SK-N-SH (cell line): ENCODE data around the gene OSBPL6.
"Not testable (repeated sequence)": the region's sequence is repeated elsewhere in the genome, so short reads cannot be mapped to it uniquely, and the experiment has no call there.

ENCODE experiments used
- CTCF ChIP-seq: fragments of 200-600 bp; sonication (generic); IDR thresholded peaks from 2 replicates; pipeline ENCODE4 v1.6.1; 2017; ENCODE audit warnings: antibody characterized with exemption, mild to moderate bottlenecking, moderate library complexity
- FOSL2 ChIP-seq: IDR thresholded peaks from 2 replicates; pipeline ENCODE4 v1.4.0; 2012; ENCODE audit warnings: low read depth, mild to moderate bottlenecking, moderate library complexity, borderline replicate concordance
- NFIC ChIP-seq: IDR thresholded peaks from 2 replicates; pipeline ENCODE4 v1.4.0; 2012; ENCODE audit warnings: borderline replicate concordance
- NRF1 ChIP-seq: IDR thresholded peaks from 2 replicates; pipeline ENCODE4 v1.6.1; 2012; ENCODE audit warnings: low read depth, mild to moderate bottlenecking, low read length
- POLR2AphosphoS5 ChIP-seq: IDR thresholded peaks from 2 replicates; pipeline ENCODE4 v1.6.1; 2012; ENCODE audit warnings: low read depth, low read length

- TF ChIP-seq CTCF, NFIC, FOSL2, POLR2AphosphoS5, NRF1: not testable (repeated sequence)
Observed at GRCh38 chr2:178357704-178358103, 163.4 kb downstream of the OSBPL6 start.
